Natural killer cell (primary cell): ENCODE results near the gene CACNB2. TPM values are rescaled to one million over a fixed set of nuclear protein-coding genes. Genes with fewer than 3 reads are reported as not detected.

Experiments
- ATAC-seq, 3 donors: fragments of 150-1000 bp in 2 of 3; fragments of 200-7000 bp in 1 of 3; cut with Tn5 transposase; 1 replicate in 1 of 3; 2 replicates in 2 of 3; pipeline ENCODE4 v1.10.0; 2021; ENCODE audit warnings: mild to moderate bottlenecking in 2 of 3, moderate library complexity in 2 of 3
- DNase-seq, 2 donors: peaks; one replicate each; pipeline versions ENCODE4 v3.0.0 to v3.0.0-alpha.2; 2013 to 2021; ENCODE audit warnings: mixed read lengths in 1 of 2
- H3K27ac ChIP-seq: one replicate; pipeline ENCODE4 v1.5.1; 2013; ENCODE audit warnings: mild to moderate bottlenecking, low read length
- H3K27me3 ChIP-seq: one replicate; pipeline ENCODE4 v1.6.1; 2013; ENCODE audit warnings: low read length; ENCODE audit not compliant: control insufficient read depth, insufficient read depth
- H3K36me3 ChIP-seq: one replicate; pipeline ENCODE4 v1.6.1; 2013; ENCODE audit warnings: low read length; ENCODE audit not compliant: control insufficient read depth, insufficient read depth
- H3K4me1 ChIP-seq: one replicate; pipeline ENCODE4 v1.6.1; 2013; ENCODE audit warnings: low read length; ENCODE audit not compliant: control insufficient read depth, insufficient read depth
- H3K4me3 ChIP-seq: one replicate; pipeline ENCODE4 v1.5.1; 2013; ENCODE audit warnings: low read length
- H3K9me3 ChIP-seq: one replicate; pipeline ENCODE4 v1.6.1; 2013; ENCODE audit warnings: low read length; ENCODE audit not compliant: control insufficient read depth, insufficient read depth
- H3K27ac Mint-ChIP-seq, 2 donors: one replicate each; pipeline ENCODE4 v1.8.0; 2022; ENCODE audit warnings: mild to moderate bottlenecking in 2 of 2, mixed read lengths in 2 of 2, moderate library complexity in 1 of 2
- H3K27me3 Mint-ChIP-seq, 2 donors: one replicate each; pipeline ENCODE4 v1.8.0; 2022; ENCODE audit warnings: low read depth in 2 of 2, mixed read lengths in 2 of 2
- H3K36me3 Mint-ChIP-seq: one replicate; pipeline ENCODE4 v1.8.0; 2022; ENCODE audit warnings: mixed read lengths
- H3K4me1 Mint-ChIP-seq, 2 donors: one replicate each; pipeline ENCODE4 v1.8.0; 2022; ENCODE audit warnings: mixed read lengths in 2 of 2
- H3K4me3 Mint-ChIP-seq: one replicate; pipeline ENCODE4 v1.8.0; 2022; ENCODE audit warnings: mild to moderate bottlenecking, moderate library complexity, mixed read lengths
- H3K9me3 Mint-ChIP-seq, 2 donors: one replicate each; pipeline ENCODE4 v1.8.0; 2022; ENCODE audit warnings: mixed read lengths in 2 of 2
- WGBS: methylation state at CpG from one replicate; pipeline ENCODE4 v1.1.7; 2013; ENCODE audit warnings: missing lambda C conversion rate; ENCODE audit not compliant: insufficient coverage; 5-methylcytosine and 5-hydroxymethylcytosine counted together
- intact Hi-C: fragments of 100-400 bp; cut with micrococcal nuclease; formaldehyde crosslinking; loops from one replicate; pipeline ENCODE4 v1.14.2; 2022
- total RNA-seq, 4 donors: library from RNA; stranded (reverse); fragments of 120-200 nt in 1 of 4; gene quantifications; one replicate each; pipeline versions ENCODE4 v1.2.3 to v1.2.4, GENCODE V29; 2013 to 2022
- TF ChIP-seq, protein P1 (sequence below): fragments of 200-600 bp; IDR thresholded peaks from one replicate; pipeline ENCODE4 v1.8.0; 2022; ENCODE audit warnings: antibody characterized with exemption

CACNB2 gene
- total RNA-seq, 3 donors from 2014 or later (not counting 1 experiment from before 2014, with no cell fraction given), result not detected

GRCh38 chr10:18306031-18306430, 165.8 kb downstream of the CACNB2 start:
- Histone ChIP-seq H3K27me3 (no peaks in the 10 kb centered on the region), H3K36me3 (no peaks in the 10 kb centered on the region), H3K27ac (no peak overlapping the region), H3K4me1 (no peaks in the 10 kb centered on the region), H3K9me3 (no peaks in the 10 kb centered on the region), H3K4me3 (no peak overlapping the region)
- WGBS, result 53% methylated on average over 3 of the region's 3 CpGs
- TF ChIP-seq, protein P1, sequence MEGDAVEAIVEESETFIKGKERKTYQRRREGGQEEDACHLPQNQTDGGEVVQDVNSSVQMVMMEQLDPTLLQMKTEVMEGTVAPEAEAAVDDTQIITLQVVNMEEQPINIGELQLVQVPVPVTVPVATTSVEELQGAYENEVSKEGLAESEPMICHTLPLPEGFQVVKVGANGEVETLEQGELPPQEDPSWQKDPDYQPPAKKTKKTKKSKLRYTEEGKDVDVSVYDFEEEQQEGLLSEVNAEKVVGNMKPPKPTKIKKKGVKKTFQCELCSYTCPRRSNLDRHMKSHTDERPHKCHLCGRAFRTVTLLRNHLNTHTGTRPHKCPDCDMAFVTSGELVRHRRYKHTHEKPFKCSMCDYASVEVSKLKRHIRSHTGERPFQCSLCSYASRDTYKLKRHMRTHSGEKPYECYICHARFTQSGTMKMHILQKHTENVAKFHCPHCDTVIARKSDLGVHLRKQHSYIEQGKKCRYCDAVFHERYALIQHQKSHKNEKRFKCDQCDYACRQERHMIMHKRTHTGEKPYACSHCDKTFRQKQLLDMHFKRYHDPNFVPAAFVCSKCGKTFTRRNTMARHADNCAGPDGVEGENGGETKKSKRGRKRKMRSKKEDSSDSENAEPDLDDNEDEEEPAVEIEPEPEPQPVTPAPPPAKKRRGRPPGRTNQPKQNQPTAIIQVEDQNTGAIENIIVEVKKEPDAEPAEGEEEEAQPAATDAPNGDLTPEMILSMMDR, result no peak
- no peak overlapping the region for H3K27ac Mint-ChIP-seq
- H3K36me3 Mint-ChIP-seq, result no peaks in the 10 kb centered on the region
- H3K4me3 Mint-ChIP-seq, result no peak overlapping the region
- H3K27me3 Mint-ChIP-seq, result peaks cover under 1 to 3% of the 10 kb centered on the region in 2 donors
- no peak for ATAC-seq
- intact Hi-C loops, result no loop called here
- no peak for DNase-seq
- no peaks in the 10 kb centered on the region for H3K4me1 Mint-ChIP-seq
- no peaks in the 10 kb centered on the region for H3K9me3 Mint-ChIP-seq

- Mint-ChIP-seq H3K27me3 (peaks cover 2 to 7% of the 10 kb centered on the region in 2 donors), H3K27ac (no peak overlapping the region), H3K36me3 (no peaks in the 10 kb centered on the region), H3K9me3 (no peaks in the 10 kb centered on the region), H3K4me1 (no peaks in the 10 kb centered on the region), H3K4me3 (no peak overlapping the region)
- H3K4me3 ChIP-seq, result no peak overlapping the region
- TF ChIP-seq, protein P1, result no peak
- no peaks in the 10 kb centered on the region for H3K4me1 ChIP-seq
- no peak overlapping the region for H3K27ac ChIP-seq
- ATAC-seq (no peak), DNase-seq (no peak)
- WGBS, result 86% methylated on average over 3 of the region's 3 CpGs
- intact Hi-C loops, result no loop called here
- H3K36me3 ChIP-seq, result no peaks in the 10 kb centered on the region
- H3K9me3 ChIP-seq, result no peaks in the 10 kb centered on the region
- H3K27me3 ChIP-seq, result no peaks in the 10 kb centered on the region
Measured at GRCh38 chr10:18308600-18308999, 168.4 kb downstream of the CACNB2 start.

GRCh38 chr10:18310761-18311160, 170.5 kb downstream of the CACNB2 start:
- H3K9me3 Mint-ChIP-seq, result no peaks in the 10 kb centered on the region
- H3K27ac ChIP-seq, result no peak overlapping the region
- no peaks in the 10 kb centered on the region for H3K4me1 Mint-ChIP-seq
- no peak overlapping the region for H3K4me3 Mint-ChIP-seq
- no peak overlapping the region for H3K4me3 ChIP-seq
- H3K4me1 ChIP-seq, result no peaks in the 10 kb centered on the region
- H3K27me3 Mint-ChIP-seq, result peaks cover 2 to 7% of the 10 kb centered on the region in 2 donors
- DNase-seq, result no peak
- no peak for ATAC-seq
- H3K9me3 ChIP-seq, result no peaks in the 10 kb centered on the region
- no peaks in the 10 kb centered on the region for H3K36me3 Mint-ChIP-seq
- TF ChIP-seq, protein P1, result no peak
- WGBS, result 67% methylated on average over 2 of the region's 2 CpGs
- no peak overlapping the region for H3K27ac Mint-ChIP-seq
- H3K27me3 ChIP-seq, result no peaks in the 10 kb centered on the region
- H3K36me3 ChIP-seq, result no peaks in the 10 kb centered on the region
- intact Hi-C loops, result no loop called here

DNA sequence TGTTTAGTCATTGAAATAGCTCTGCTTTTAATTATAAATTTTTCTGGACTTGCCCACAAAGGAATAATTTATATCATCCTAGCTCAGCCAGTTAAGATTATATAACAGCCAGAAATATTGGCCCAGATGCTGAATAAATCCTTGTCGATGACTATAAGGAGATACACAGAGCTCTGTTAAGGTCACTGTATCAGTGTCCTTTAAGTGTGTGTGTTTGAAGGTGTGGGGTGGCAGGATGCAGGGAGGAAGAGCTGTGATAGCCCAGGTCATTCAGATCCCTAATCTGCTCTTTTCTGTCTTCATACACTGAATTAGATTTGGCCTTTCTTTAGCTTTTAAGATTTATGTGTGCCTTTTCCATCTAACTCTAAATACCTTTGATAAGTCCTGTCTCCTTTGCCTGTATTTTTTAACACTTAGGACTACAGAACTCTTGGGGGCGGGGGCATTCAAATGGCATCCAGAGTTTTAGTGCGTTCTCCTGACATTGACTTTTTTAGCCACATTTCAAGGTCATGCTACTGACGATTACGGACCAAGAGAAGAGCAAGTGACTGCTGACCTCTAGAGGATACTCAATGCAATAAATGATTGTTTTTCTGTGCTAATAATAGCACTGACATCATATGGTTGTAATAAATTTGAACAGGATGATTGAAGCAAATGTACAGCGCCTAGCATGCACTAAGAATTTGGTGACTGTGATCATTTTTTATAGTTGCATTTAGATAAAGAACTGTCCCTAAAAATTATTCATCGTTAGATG, 172.3 kb downstream of the CACNB2 start:
- no peak for ATAC-seq
- Mint-ChIP-seq H3K4me1 (no peaks in the 10 kb centered on the region), H3K27me3 (peaks cover 2 to 7% of the 10 kb centered on the region in 2 donors), H3K4me3 (no peak overlapping the region), H3K36me3 (no peaks in the 10 kb centered on the region), H3K27ac (no peak overlapping the region), H3K9me3 (no peaks in the 10 kb centered on the region)
- Histone ChIP-seq H3K27ac (no peak overlapping the region), H3K4me1 (no peaks in the 10 kb centered on the region), H3K9me3 (no peaks in the 10 kb centered on the region), H3K4me3 (no peak overlapping the region), H3K36me3 (no peaks in the 10 kb centered on the region), H3K27me3 (no peaks in the 10 kb centered on the region)
- intact Hi-C loops, result no loop called here
- peak in 1 of 2 donors; percentile 3 for DNase-seq
- TF ChIP-seq, protein P1, result no peak
- WGBS, result 46% methylated on average over 6 of the region's 7 CpGs
